Neural cell (in vitro differentiated cells): ENCODE data around the gene AK6. TPM values are rescaled to one million over a fixed set of nuclear protein-coding genes. Genes with fewer than 3 reads are reported as not detected.

Source experiments
- H2AFZ ChIP-seq: fragments of 200-600, 300-800 bp; sonication (generic), shearing (Covaris generic); 2 replicates; pipeline ENCODE4 v1.6.0; 2014; ENCODE audit warnings: low read depth, mild to moderate bottlenecking, antibody characterized with exemption, low read length, moderate library complexity
- H3F3A ChIP-seq: fragments of 200-600 bp; shearing (Covaris generic); 2 replicates; pipeline ENCODE4 v1.6.1; 2016; ENCODE audit warnings: mild to moderate bottlenecking, moderate library complexity, mixed read lengths, antibody characterized with exemption, low read length; ENCODE audit not compliant: insufficient read depth, poor library complexity, severe bottlenecking
- H3K27ac ChIP-seq: fragments of 200-600, 300-800 bp; sonication (generic), shearing (Covaris generic); 2 replicates; pipeline ENCODE4 v1.5.1; 2014; ENCODE audit warnings: mild to moderate bottlenecking, low read length, moderate library complexity
- H3K27me3 ChIP-seq: fragments of 300-800, 200-600 bp; sonication (generic), shearing (Covaris generic); 2 replicates; pipeline ENCODE4 v1.6.0; 2014; ENCODE audit warnings: mild to moderate bottlenecking, low read depth, low read length, moderate library complexity; ENCODE audit not compliant: insufficient read depth
- H3K36me3 ChIP-seq: fragments of 300-800, 200-600 bp; sonication (generic), shearing (Covaris generic); 2 replicates; pipeline ENCODE4 v1.5.1; 2014; ENCODE audit warnings: mild to moderate bottlenecking, antibody characterized with exemption, low read length, moderate library complexity; ENCODE audit not compliant: insufficient read depth
- H3K4me2 ChIP-seq: fragments of 300-800, 200-600 bp; sonication (generic), shearing (Covaris generic); 2 replicates; pipeline ENCODE4 v1.6.0; 2014; ENCODE audit warnings: mild to moderate bottlenecking, low read length
- H3K4me3 ChIP-seq: fragments of 300-800, 200-600 bp; sonication (generic), shearing (Covaris generic); 2 replicates; pipeline ENCODE4 v1.5.1; 2014; ENCODE audit warnings: mild to moderate bottlenecking, low read length, moderate library complexity
- H3K79me2 ChIP-seq: fragments of 200-600 bp; shearing (Covaris generic); replicated peaks from 2 replicates; pipeline ENCODE4 v1.6.0; 2014; ENCODE audit warnings: mild to moderate bottlenecking, low read length, moderate library complexity; ENCODE audit not compliant: insufficient read depth
- H3K9ac ChIP-seq: fragments of 300-800, 200-600 bp; sonication (generic), shearing (Covaris generic); 2 replicates; pipeline ENCODE4 v1.6.1; 2016; ENCODE audit warnings: mild to moderate bottlenecking, low read length, mixed read lengths
- H3K9me2 ChIP-seq: fragments of 200-600 bp; shearing (Covaris generic); 2 replicates; pipeline ENCODE4 v1.6.1; 2016; ENCODE audit warnings: mild to moderate bottlenecking, low read length, mixed read lengths; ENCODE audit not compliant: insufficient read depth
- H3K9me3 ChIP-seq: fragments of 200-600, 300-800 bp; sonication (generic), shearing (Covaris generic); 2 replicates; pipeline ENCODE4 v1.6.1; 2016; ENCODE audit warnings: mild to moderate bottlenecking, mixed run types, low read length, moderate library complexity, mixed read lengths
- H4K20me1 ChIP-seq: fragments of 200-600 bp; shearing (Covaris generic); 2 replicates; pipeline ENCODE4 v1.6.1; 2016; ENCODE audit warnings: mild to moderate bottlenecking, mixed run types; ENCODE audit not compliant: insufficient read depth
- EP300 ChIP-seq: fragments of 450-650 bp; conservative IDR thresholded peaks from 2 replicates; pipeline ENCODE4 v1.6.1; 2014; ENCODE audit warnings: antibody characterized with exemption, mild to moderate bottlenecking, moderate library complexity; ENCODE audit not compliant: poor library complexity, severe bottlenecking
- EZH2 ChIP-seq: fragments of 200-600, 300-800 bp; shearing (Covaris generic), sonication (generic); IDR thresholded peaks from 2 replicates; pipeline ENCODE4 v1.6.1; 2014; ENCODE audit warnings: antibody characterized with exemption, low read length, borderline replicate concordance, mild to moderate bottlenecking; ENCODE audit not compliant: insufficient read depth, poor library complexity, severe bottlenecking
- MXI1 ChIP-seq: fragments of 450-650 bp; conservative IDR thresholded peaks from 2 replicates; pipeline ENCODE4 v1.6.1; 2014; ENCODE audit warnings: antibody characterized with exemption, mild to moderate bottlenecking; ENCODE audit not compliant: poor library complexity, severe bottlenecking
- POLR2AphosphoS5 ChIP-seq: IDR thresholded peaks from 2 replicates; pipeline ENCODE4 v1.6.1; 2012
- RAD21 ChIP-seq: fragments of 450-650 bp; conservative IDR thresholded peaks from 2 replicates; pipeline ENCODE4 v1.6.1; 2014; ENCODE audit warnings: antibody characterized with exemption, mild to moderate bottlenecking, moderate library complexity
- REST ChIP-seq: IDR thresholded peaks from 2 replicates; pipeline ENCODE4 v1.6.1; 2012; ENCODE audit warnings: borderline replicate concordance
- SMC3 ChIP-seq: fragments of 450-650 bp; conservative IDR thresholded peaks from 2 replicates; pipeline ENCODE4 v1.6.1; 2014; ENCODE audit warnings: antibody characterized with exemption, mild to moderate bottlenecking, moderate library complexity; ENCODE audit not compliant: poor library complexity
- TAF1 ChIP-seq: IDR thresholded peaks from 2 replicates; pipeline ENCODE4 v1.6.1; 2012; ENCODE audit warnings: low read depth
- polyA plus RNA-seq: library from polyadenylated mRNA; depleted of rRNA; stranded (reverse); fragments of >200 nt; gene quantifications from 2 replicates; pipeline ENCODE4 v1.2.3, GENCODE V29; 2014
- TF ChIP-seq, protein P1 (sequence below): fragments of 450-650 bp; IDR thresholded peaks from 2 replicates; pipeline ENCODE4 v1.5.1; 2014; ENCODE audit warnings: antibody characterized with exemption, mild to moderate bottlenecking, moderate library complexity; ENCODE audit not compliant: poor library complexity, severe bottlenecking

The AK6 gene
- polyA plus RNA-seq, 1 donor from 2014 or later = 91.0 TPM

DNA sequence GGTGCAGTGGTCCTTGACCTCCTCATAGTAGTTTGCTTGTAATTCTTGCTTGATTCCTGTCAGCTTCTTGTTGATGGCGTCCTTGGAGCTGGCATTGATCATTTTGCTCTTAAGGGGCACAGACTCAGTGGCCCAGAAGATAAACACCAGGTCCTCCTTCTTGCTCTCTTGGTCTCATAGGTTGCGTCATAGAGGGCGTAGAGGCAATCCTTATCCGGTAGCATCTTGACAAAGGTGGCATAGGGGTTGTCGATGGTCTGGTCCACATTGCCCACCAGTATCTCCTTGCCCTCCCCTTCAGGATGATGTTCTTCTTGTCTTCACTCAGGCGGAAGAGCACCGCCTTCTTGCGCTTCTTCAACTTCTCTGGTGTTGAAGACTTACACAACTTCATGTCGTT, 55.9 kb downstream of the AK6 start:
- TF ChIP-seq RAD21 (no peak), REST (no peak), EP300 (no peak), TAF1 (no peak), POLR2AphosphoS5 (no peak)
- TF ChIP-seq, protein P1, sequence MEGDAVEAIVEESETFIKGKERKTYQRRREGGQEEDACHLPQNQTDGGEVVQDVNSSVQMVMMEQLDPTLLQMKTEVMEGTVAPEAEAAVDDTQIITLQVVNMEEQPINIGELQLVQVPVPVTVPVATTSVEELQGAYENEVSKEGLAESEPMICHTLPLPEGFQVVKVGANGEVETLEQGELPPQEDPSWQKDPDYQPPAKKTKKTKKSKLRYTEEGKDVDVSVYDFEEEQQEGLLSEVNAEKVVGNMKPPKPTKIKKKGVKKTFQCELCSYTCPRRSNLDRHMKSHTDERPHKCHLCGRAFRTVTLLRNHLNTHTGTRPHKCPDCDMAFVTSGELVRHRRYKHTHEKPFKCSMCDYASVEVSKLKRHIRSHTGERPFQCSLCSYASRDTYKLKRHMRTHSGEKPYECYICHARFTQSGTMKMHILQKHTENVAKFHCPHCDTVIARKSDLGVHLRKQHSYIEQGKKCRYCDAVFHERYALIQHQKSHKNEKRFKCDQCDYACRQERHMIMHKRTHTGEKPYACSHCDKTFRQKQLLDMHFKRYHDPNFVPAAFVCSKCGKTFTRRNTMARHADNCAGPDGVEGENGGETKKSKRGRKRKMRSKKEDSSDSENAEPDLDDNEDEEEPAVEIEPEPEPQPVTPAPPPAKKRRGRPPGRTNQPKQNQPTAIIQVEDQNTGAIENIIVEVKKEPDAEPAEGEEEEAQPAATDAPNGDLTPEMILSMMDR = no peak
- Histone ChIP-seq H3K9me3 (no peaks in the 10 kb centered on the region), H3F3A (no peaks in the 10 kb centered on the region), H3K27me3 (no peaks in the 10 kb centered on the region), H3K9ac (no peak overlapping the region), H3K79me2 (no peaks in the 10 kb centered on the region), H3K9me2 (no peaks in the 10 kb centered on the region), H3K4me3 (no peak overlapping the region), H2AFZ (no peak overlapping the region), H3K36me3 (no peaks in the 10 kb centered on the region), H3K4me2 (no peak overlapping the region), H4K20me1 (no peaks in the 10 kb centered on the region), H3K27ac (no peak overlapping the region)

DNA sequence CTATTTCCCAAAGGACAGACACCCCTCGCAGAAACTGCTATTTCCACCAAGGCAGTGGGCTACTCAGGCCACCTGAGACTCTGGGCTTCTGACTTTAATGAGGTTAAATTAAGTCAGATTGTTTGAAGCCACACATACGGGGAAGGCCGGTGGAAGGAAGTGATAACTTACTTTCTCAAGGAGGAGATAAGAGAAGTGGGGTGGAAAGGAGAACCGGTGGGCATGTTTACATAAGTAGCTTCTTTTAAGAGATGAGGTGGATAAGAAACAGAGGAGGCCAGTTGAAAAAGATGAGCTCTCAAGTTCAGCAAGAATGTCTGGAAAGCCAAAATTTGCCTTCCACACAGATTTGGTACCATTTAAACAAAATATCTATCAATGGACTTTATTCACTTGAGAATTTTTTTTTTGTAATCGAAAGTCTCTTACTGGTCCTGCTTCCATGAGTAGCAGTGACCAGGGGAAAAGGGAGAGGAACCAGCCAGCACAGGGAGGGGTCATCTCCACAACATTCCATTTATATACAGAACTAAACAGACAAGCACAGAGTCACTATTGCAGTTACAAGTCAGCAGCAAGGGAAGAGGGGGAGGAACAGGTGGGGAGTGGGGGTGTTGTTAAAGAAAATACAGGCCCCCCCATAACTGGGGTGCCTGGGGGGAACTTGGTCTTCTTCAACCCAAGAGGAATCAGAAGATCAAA, 56.7 kb downstream of the AK6 start:
- Histone ChIP-seq H3K4me3 (no peak overlapping the region), H3F3A (no peaks in the 10 kb centered on the region), H3K9me3 (no peaks in the 10 kb centered on the region), H4K20me1 (no peaks in the 10 kb centered on the region), H3K36me3 (no peaks in the 10 kb centered on the region), H3K27me3 (no peaks in the 10 kb centered on the region), H3K9ac (no peak overlapping the region), H3K79me2 (no peaks in the 10 kb centered on the region), H3K9me2 (no peaks in the 10 kb centered on the region), H3K4me2 (no peak overlapping the region), H2AFZ (no peak overlapping the region), H3K27ac (no peak overlapping the region)
- TF ChIP-seq MXI1 (no peak), POLR2AphosphoS5 (no peak), RAD21 (no peak), SMC3 (no peak), TAF1 (no peak), EP300 (no peak), REST (no peak), EZH2 (no peak)
- TF ChIP-seq, protein P1 = no peak
